ENCODE measurements around the gene MEGF9.

Gene MEGF9

DNA sequence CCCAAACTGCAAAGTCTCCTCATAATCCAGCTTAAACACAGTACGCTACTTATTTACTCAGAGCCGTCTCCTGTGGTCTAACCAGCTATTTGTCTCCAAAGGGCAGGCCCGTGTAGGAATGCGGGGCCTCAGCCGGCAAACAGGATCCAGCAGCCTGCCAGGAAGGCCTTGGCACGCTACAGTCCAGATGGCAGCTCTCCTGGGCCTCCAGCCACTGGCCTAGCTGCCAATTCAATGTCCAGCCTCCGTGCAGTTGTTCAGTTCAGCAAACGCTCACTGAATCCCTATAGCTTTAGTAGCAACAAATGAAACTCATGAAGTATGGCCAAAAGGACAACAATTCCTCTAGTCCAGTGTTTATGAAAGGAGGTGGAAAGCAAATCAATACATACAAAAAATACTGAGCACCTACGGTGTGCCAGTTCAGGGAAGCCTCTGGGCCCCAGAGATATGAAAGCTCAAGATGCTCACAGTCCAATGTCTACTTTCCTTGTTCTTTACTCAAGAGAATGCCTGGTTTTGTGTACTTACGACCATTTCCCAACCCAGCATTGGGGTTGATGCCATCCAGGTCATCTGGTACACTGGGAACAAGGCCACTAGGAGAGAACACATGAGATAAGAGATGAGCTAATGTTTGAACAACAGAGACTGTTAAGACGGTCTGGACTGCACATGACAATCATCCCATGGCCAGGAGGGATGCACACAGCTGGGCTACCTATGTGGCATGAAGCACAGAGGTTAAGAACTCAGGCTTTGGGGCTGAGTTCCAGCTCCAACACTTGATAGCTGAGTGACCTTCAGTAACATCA, 142.6 kb downstream of the MEGF9 start:
- H3K27ac ChIP-seq: peak overlapping the region; percentile 89
- TF ChIP-seq, protein P1, sequence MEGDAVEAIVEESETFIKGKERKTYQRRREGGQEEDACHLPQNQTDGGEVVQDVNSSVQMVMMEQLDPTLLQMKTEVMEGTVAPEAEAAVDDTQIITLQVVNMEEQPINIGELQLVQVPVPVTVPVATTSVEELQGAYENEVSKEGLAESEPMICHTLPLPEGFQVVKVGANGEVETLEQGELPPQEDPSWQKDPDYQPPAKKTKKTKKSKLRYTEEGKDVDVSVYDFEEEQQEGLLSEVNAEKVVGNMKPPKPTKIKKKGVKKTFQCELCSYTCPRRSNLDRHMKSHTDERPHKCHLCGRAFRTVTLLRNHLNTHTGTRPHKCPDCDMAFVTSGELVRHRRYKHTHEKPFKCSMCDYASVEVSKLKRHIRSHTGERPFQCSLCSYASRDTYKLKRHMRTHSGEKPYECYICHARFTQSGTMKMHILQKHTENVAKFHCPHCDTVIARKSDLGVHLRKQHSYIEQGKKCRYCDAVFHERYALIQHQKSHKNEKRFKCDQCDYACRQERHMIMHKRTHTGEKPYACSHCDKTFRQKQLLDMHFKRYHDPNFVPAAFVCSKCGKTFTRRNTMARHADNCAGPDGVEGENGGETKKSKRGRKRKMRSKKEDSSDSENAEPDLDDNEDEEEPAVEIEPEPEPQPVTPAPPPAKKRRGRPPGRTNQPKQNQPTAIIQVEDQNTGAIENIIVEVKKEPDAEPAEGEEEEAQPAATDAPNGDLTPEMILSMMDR (conservative IDR thresholded peaks at IDR 0.05): no peak

DNA sequence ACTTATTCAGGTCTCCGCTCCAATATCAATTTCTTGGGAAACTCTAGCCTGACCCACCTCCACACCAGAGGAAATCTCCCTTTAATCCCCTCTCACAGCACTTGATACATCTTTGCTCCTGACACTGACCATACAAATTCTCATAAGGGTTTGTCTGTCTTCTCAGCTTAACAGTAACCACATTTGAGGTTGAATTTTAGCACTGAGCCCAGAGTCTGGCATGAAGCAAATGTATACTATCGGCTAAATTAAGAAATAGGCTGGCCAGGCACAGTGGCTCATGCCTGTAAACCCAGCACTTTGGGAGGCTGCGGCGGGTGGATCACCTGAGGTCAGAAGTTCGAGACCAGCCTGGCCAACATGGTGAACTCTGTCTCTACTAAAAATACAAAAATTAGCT, 144.0 kb downstream of the MEGF9 start:
- TF ChIP-seq, protein P1 (conservative IDR thresholded peaks at IDR 0.05): no peak
- peak overlapping the region; percentile 89 for H3K27ac ChIP-seq

- TF ChIP-seq, protein P1 (conservative IDR thresholded peaks at IDR 0.05): peak; percentile 27
Measured at GRCh38 chr9:120569556-120569955, 144.7 kb downstream of the MEGF9 start.

DNA sequence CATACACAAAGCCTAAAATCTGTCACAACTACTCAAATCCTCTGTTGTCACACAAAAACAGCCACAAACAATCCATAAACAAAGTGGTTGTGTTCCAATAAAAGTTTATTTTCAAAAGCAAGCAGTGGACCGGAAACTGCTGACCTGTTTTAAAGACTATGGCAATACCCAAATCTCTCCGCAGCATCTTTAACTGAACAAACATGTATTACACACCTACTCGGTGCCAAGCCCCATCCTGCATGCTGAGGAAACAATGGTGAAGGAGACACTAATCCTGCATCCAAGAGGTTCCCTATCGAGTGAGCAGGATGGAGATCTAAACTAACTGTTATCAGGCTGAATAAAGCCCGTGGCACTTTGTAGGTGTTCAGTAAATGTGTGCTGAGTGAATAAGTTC, 145.5 kb downstream of the MEGF9 start:
- H3K27ac ChIP-seq: peak overlapping the region; percentile 89
- TF ChIP-seq, protein P1 (conservative IDR thresholded peaks at IDR 0.05): no peak

More at GRCh38 chr9:120569556-120569955, 144.7 kb downstream of the MEGF9 start:
- H3K27ac ChIP-seq: peak overlapping the region; percentile 89

- TF ChIP-seq, protein P1 (conservative IDR thresholded peaks at IDR 0.05): no peak
- H3K27ac ChIP-seq: peak overlapping the region; percentile 89
Measured at GRCh38 chr9:120567874-120568273, 146.4 kb downstream of the MEGF9 start.

DNA sequence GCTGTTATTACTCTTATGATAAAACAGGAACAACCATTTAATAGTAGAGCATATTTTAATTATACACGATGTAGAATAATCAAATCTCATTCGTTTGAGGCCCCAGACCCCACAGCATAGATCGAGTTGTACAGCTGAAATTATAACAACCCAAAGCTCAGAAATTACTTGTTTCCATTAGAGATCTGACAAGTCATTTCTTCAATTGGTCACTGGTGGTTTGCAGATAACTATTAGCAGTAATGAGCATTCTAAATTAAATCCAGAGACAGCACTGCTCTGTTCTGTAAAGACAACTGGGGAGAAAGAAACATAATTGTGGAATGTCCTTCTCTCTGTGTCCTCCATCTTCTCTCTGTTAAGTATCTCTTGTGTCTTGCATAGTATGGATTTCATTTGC, 147.2 kb downstream of the MEGF9 start:
- H3K27ac ChIP-seq: peak overlapping the region; percentile 89
- TF ChIP-seq, protein P1 (conservative IDR thresholded peaks at IDR 0.05): no peak

DNA sequence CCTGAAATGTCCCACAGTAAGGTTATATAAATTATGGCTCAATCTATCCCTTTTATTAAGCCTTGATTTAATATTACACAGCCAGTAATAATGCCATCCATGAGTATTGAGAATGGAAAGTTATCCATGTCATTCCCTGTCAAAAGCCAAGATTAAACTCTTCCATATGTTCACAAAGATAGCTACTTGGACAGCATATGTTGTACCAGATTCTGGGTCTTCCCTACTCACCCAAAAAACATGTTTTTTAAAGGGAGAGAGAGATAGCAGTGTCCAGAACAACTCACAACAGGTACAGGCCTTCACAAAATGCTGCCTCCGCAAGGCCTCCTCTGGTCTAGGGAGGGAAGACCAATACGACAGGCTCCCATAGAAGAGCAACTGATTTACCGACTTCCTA, 149.7 kb downstream of the MEGF9 start:
- TF ChIP-seq, protein P1 (conservative IDR thresholded peaks at IDR 0.05): no peak
- H3K27ac ChIP-seq: no peak overlapping the region
